ENCODE data around the gene SUSD4. TPM values are rescaled to one million over a fixed set of nuclear protein-coding genes. Genes with fewer than 3 reads are reported as not detected.

The SUSD4 gene
- total and polyA plus RNA-seq, 9 of the 15 experiments (the other 6 are each of a cell fraction or from before 2014, with no cell fraction given), result 0.06 to 1.7 (median 0.09) TPM; not detected in 4

- Histone ChIP-seq H3K4me1 (replicated peaks in 1 of 2; ENCODE audit: control insufficient read depth in 2 of 2, insufficient read depth in 2 of 2, low read length in 2 of 2) (no peaks in the 10 kb centered on the region), H3K79me2 (ENCODE audit: control insufficient read depth, insufficient read depth, low read length) (no peaks in the 10 kb centered on the region), H4K20me1 (replicated peaks; ENCODE audit: control insufficient read depth, insufficient read depth, low read length) (no peaks in the 10 kb centered on the region), H2AFZ (ENCODE audit: low read depth, low read length) (no peak overlapping the region), H3K27ac (ENCODE audit: extremely low read depth, low read depth, low read length) (no peak overlapping the region), H3K9me3 (replicated peaks; ENCODE audit: control insufficient read depth, insufficient read depth, low read depth, low read length) (no peaks in the 10 kb centered on the region), H3K27me3 (ENCODE audit: control insufficient read depth in 2 of 2, insufficient read depth in 2 of 2, low read length in 2 of 2) (no peaks in the 10 kb centered on the region), H3K36me3 (ENCODE audit: control insufficient read depth, insufficient read depth, low read length) (no peaks in the 10 kb centered on the region), H3K9ac (ENCODE audit: insufficient read depth in 1 of 2, low read depth in 2 of 2, low read length in 2 of 2) (no peak overlapping the region), H3K9me1 (ENCODE audit: control insufficient read depth, insufficient read depth, low read length) (no peaks in the 10 kb centered on the region), H3K4me3 (no peak overlapping the region), H3K4me2 (ENCODE audit: insufficient read depth, low read length) (no peak overlapping the region)
- in situ Hi-C loops (cut with MboI) (no loop called here), intact Hi-C loops (cut with micrococcal nuclease) (no loop called here)
- WGBS (ENCODE audit: insufficient coverage, low coverage, missing lambda C conversion rate), result 0% methylated on average over 1 of the region's 1 CpG
- BruUV-seq (replicated peaks), result no TSS peak
- DNase-seq (ENCODE audit: extremely low read depth in 1 of 4, low spot score in 3 of 4) (no peak), FAIRE-seq (no peak), ATAC-seq (no peak)
- POLR2A ChIA-PET, result no interaction called here
- CTCF ChIA-PET (ENCODE audit: low intra/inter-chr PET ratio), result no interaction called here
- TF ChIP-seq, protein P1, sequence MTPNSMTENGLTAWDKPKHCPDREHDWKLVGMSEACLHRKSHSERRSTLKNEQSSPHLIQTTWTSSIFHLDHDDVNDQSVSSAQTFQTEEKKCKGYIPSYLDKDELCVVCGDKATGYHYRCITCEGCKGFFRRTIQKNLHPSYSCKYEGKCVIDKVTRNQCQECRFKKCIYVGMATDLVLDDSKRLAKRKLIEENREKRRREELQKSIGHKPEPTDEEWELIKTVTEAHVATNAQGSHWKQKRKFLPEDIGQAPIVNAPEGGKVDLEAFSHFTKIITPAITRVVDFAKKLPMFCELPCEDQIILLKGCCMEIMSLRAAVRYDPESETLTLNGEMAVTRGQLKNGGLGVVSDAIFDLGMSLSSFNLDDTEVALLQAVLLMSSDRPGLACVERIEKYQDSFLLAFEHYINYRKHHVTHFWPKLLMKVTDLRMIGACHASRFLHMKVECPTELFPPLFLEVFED (CRISPR knock-in tag; conservative IDR thresholded peaks at IDR 0.05), result no peak
- TF ChIP-seq, protein P2, sequence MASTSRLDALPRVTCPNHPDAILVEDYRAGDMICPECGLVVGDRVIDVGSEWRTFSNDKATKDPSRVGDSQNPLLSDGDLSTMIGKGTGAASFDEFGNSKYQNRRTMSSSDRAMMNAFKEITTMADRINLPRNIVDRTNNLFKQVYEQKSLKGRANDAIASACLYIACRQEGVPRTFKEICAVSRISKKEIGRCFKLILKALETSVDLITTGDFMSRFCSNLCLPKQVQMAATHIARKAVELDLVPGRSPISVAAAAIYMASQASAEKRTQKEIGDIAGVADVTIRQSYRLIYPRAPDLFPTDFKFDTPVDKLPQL (IDR thresholded peaks at IDR 0.05; ENCODE audit: extremely low read depth, insufficient read length), result no peak
- TF ChIP-seq, protein P3, sequence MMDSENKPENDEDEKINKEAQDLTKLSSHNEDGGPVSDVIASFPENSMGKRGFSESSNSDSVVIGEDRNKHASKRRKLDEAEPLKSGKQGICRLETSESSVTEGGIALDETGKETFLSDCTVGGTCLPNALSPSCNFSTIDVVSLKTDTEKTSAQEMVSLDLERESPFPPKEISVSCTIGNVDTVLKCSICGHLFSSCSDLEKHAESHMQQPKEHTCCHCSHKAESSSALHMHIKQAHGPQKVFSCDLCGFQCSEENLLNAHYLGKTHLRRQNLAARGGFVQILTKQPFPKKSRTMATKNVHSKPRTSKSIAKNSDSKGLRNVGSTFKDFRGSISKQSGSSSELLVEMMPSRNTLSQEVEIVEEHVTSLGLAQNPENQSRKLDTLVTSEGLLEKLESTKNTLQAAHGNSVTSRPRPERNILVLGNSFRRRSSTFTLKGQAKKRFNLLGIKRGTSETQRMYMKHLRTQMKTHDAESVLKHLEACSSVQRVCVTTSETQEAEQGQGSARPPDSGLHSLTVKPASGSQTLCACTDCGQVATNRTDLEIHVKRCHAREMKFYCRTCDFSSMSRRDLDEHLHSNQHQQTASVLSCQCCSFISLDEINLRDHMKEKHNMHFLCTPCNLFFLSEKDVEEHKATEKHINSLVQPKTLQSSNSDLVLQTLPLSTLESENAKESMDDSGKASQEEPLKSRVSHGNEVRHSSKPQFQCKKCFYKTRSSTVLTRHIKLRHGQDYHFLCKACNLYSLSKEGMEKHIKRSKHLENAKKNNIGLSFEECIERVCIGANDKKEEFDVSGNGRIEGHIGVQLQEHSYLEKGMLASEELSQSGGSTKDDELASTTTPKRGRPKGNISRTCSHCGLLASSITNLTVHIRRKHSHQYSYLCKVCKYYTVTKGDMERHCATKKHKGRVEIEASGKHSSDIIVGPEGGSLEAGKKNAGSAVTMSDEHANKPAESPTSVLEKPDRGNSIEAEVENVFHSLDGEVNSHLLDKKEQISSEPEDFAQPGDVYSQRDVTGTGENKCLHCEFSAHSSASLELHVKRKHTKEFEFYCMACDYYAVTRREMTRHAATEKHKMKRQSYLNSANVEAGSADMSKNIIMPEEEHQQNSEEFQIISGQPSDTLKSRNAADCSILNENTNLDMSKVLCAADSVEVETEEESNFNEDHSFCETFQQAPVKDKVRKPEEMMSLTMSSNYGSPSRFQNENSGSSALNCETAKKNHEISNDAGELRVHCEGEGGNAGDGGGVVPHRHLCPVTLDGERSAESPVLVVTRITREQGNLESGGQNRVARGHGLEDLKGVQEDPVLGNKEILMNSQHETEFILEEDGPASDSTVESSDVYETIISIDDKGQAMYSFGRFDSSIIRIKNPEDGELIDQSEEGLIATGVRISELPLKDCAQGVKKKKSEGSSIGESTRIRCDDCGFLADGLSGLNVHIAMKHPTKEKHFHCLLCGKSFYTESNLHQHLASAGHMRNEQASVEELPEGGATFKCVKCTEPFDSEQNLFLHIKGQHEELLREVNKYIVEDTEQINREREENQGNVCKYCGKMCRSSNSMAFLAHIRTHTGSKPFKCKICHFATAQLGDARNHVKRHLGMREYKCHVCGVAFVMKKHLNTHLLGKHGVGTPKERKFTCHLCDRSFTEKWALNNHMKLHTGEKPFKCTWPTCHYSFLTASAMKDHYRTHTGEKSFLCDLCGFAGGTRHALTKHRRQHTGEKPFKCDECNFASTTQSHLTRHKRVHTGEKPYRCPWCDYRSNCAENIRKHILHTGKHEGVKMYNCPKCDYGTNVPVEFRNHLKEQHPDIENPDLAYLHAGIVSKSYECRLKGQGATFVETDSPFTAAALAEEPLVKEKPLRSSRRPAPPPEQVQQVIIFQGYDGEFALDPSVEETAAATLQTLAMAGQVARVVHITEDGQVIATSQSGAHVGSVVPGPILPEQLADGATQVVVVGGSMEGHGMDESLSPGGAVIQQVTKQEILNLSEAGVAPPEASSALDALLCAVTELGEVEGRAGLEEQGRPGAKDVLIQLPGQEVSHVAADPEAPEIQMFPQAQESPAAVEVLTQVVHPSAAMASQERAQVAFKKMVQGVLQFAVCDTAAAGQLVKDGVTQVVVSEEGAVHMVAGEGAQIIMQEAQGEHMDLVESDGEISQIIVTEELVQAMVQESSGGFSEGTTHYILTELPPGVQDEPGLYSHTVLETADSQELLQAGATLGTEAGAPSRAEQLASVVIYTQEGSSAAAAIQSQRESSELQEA (IDR thresholded peaks at IDR 0.05; ENCODE audit: low read depth), result no peak
- TF ChIP-seq KHSRP (IDR thresholded peaks at IDR 0.05) (no peak), SMAD4 (CRISPR knock-in tag; conservative IDR thresholded peaks at IDR 0.05) (no peak)
These were observed 59.0 kb downstream of the SUSD4 start for GRCh38 chr1:223304931-223305330.

Measured in K562 (cell line).